Left lung (tissue), 10 donors: ENCODE data around the gene EFHB. TPM values are rescaled to one million over a fixed set of nuclear protein-coding genes. Genes with fewer than 3 reads are reported as not detected.
"Not testable (repeated sequence)": the region's sequence is repeated elsewhere in the genome, so short reads cannot be mapped to it uniquely, and the experiment has no call there.

Source experiments
- ATAC-seq: fragments of 200-7000 bp; cut with Tn5 transposase; one replicate; pipeline ENCODE4 v1.9.1; 2020; ENCODE audit warnings: moderate library complexity
- DNase-seq, 4 donors: peaks; one replicate each; pipeline ENCODE4 v3.0.0-alpha.2; 2013 to 2020
- H3K27ac ChIP-seq, 2 donors: fragments of 200-600 bp; sonication (generic) in 1 of 2; one replicate each; pipeline versions ENCODE4 v1.5.0 to v1.8.0; 2020 to 2021
- H3K27me3 ChIP-seq, 2 donors: fragments of 200-600 bp; sonication (generic) in 1 of 2; one replicate each; pipeline versions ENCODE4 v1.5.0 to v1.8.0; 2020 to 2021
- H3K36me3 ChIP-seq, 2 donors: fragments of 200-600 bp; sonication (generic) in 1 of 2; one replicate each; pipeline versions ENCODE4 v1.5.0 to v1.8.0; 2020 to 2021
- H3K4me1 ChIP-seq, 2 donors: fragments of 200-600 bp; one replicate each; pipeline ENCODE4 v1.8.0; 2021
- H3K4me3 ChIP-seq, 2 donors: fragments of 200-600 bp; sonication (generic) in 1 of 2; one replicate each; pipeline versions ENCODE4 v1.5.0 to v1.8.0; 2020 to 2021; ENCODE audit warnings: mild to moderate bottlenecking in 1 of 2
- H3K9me3 ChIP-seq, 2 donors: fragments of 200-600 bp; sonication (generic) in 1 of 2; one replicate each; pipeline versions ENCODE4 v1.5.0 to v1.8.0; 2020 to 2021
- intact Hi-C, 2 donors: fragments of 100-400 bp; cut with DNase I; formaldehyde crosslinking; loops; one replicate each; pipeline versions ENCODE4 v1.11.2 to v1.14.2; 2022
- polyA plus RNA-seq, 6 donors: library from polyadenylated mRNA; unstranded; fragments of 120-200 nt; gene quantifications; one replicate each; pipeline ENCODE4 v1.2.1, GENCODE V29; 2013; ENCODE audit not compliant: insufficient read length in 6 of 6
- total RNA-seq, 2 donors: library from RNA; stranded (reverse); fragmentation: NEBNext Ultra II Directional; extraction: Animal tissue kit (Norgen Biotek cat#: 25700); gene quantifications; one replicate each; pipeline ENCODE4 v1.2.1, GENCODE V29; 2021
- TF ChIP-seq, protein P1 (sequence below), 2 donors: fragments of 200-600 bp; sonication (generic) in 1 of 2; IDR thresholded peaks; one replicate each; pipeline versions ENCODE4 v1.5.0 to v1.8.0; 2021; ENCODE audit warnings: antibody characterized with exemption in 2 of 2
- donor health status: DM: no; HTN: yes; CAD: no.
- donor health status: DM: no; HTN: no; CAD: no.

EFHB gene
- total and polyA plus RNA-seq, 8 donors: 0.80 to 6.8 (median 2.8) TPM; not detected in 1

- H3K27me3 ChIP-seq: no peaks in the 10 kb centered on the region
- no peaks in the 10 kb centered on the region for H3K36me3 ChIP-seq
- no peaks in the 10 kb centered on the region for H3K4me1 ChIP-seq
- DNase-seq: peak in 2 of 4 donors; percentile 60 to 68
- no peaks in the 10 kb centered on the region for H3K9me3 ChIP-seq
- no peak overlapping the region for H3K4me3 ChIP-seq
- intact Hi-C loops: no loop called here
- TF ChIP-seq, protein P1, sequence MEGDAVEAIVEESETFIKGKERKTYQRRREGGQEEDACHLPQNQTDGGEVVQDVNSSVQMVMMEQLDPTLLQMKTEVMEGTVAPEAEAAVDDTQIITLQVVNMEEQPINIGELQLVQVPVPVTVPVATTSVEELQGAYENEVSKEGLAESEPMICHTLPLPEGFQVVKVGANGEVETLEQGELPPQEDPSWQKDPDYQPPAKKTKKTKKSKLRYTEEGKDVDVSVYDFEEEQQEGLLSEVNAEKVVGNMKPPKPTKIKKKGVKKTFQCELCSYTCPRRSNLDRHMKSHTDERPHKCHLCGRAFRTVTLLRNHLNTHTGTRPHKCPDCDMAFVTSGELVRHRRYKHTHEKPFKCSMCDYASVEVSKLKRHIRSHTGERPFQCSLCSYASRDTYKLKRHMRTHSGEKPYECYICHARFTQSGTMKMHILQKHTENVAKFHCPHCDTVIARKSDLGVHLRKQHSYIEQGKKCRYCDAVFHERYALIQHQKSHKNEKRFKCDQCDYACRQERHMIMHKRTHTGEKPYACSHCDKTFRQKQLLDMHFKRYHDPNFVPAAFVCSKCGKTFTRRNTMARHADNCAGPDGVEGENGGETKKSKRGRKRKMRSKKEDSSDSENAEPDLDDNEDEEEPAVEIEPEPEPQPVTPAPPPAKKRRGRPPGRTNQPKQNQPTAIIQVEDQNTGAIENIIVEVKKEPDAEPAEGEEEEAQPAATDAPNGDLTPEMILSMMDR (IDR thresholded peaks at IDR 0.05): peak; percentile 70 to 76
- ATAC-seq: peak; percentile 88
- no peak overlapping the region for H3K27ac ChIP-seq
Observed at GRCh38 chr3:19866751-19867347, 67.2 kb downstream of the EFHB start.

GRCh38 chr3:19855318-19855717 lies 78.7 kb downstream of the EFHB start:
- intact Hi-C loops, H3K36me3 ChIP-seq, DNase-seq, H3K27ac ChIP-seq, H3K27me3 ChIP-seq, H3K9me3 ChIP-seq, H3K4me3 ChIP-seq, ATAC-seq, H3K4me1 ChIP-seq: not testable (repeated sequence)

GRCh38 chr3:19846609-19847008 lies 87.4 kb downstream of the EFHB start:
- H3K27me3 ChIP-seq, H3K9me3 ChIP-seq, H3K27ac ChIP-seq, H3K4me1 ChIP-seq, intact Hi-C loops, H3K4me3 ChIP-seq, H3K36me3 ChIP-seq, ATAC-seq: not testable (repeated sequence)
- DNase-seq: peak in 1 of 4 donors; percentile 23

Other genes with a start within 250 kb of the EFHB start
- 10 to 100 TPM; 60.7 to 68.6 TPM for gene RAB5A, start 12.9 kb upstream of the EFHB start, total RNA-seq
- gene RAB5A, start 12.9 kb upstream of the EFHB start, polyA plus RNA-seq: 10 to 100 TPM; 66.2 to 72.1 (median 70.7) TPM
- not detected for gene PP2D1, start 78.0 kb upstream of the EFHB start, total RNA-seq
- 1 to 10 TPM in 4 of 6 donors, under 1 TPM in 2; 0.83 to 1.2 (median 1.1) TPM for gene PP2D1, start 78.0 kb upstream of the EFHB start, polyA plus RNA-seq
- gene KAT2B, start 106.2 kb upstream of the EFHB start, total RNA-seq: 10 to 100 TPM; 26.1 to 33.6 TPM
- gene KAT2B, start 106.2 kb upstream of the EFHB start, polyA plus RNA-seq: 10 to 100 TPM; 32.9 to 48.0 (median 42.3) TPM